Stimulated activated naive B cell treated with anti-CD40 and anti-IgM and Interleukin-4, amounts not matched to agents 10 μg/mL and 1 μg/mL and 100 μg/mL, for 72 hours (primary cell): ENCODE measurements around the gene EHMT1.
"Not testable (repeated sequence)": the region's sequence is repeated elsewhere in the genome, so short reads cannot be mapped to it uniquely, and the experiment has no call there.

Experiments used
- ATAC-seq, 2 donors: fragments of 150-1000 bp; cut with Tn5 transposase; replicated peaks; 2 replicates each; pipeline ENCODE4 v1.10.0; 2021; ENCODE audit warnings: moderate library complexity in 1 of 2
- DNase-seq: peaks from one replicate; pipeline ENCODE4 v3.0.0; 2021
- H3K27ac Mint-ChIP-seq: one replicate; pipeline ENCODE4 v1.8.0; 2022; ENCODE audit warnings: mild to moderate bottlenecking, mixed read lengths
- H3K27me3 Mint-ChIP-seq, 2 donors: one replicate each; pipeline ENCODE4 v1.8.0; 2022; ENCODE audit warnings: mixed read lengths in 2 of 2
- H3K36me3 Mint-ChIP-seq, 2 donors: one replicate each; pipeline ENCODE4 v1.8.0; 2022; ENCODE audit warnings: mixed read lengths in 2 of 2, mild to moderate bottlenecking in 1 of 2
- H3K4me1 Mint-ChIP-seq, 2 donors: one replicate each; pipeline ENCODE4 v1.8.0; 2022; ENCODE audit warnings: mixed read lengths in 2 of 2, mild to moderate bottlenecking in 1 of 2
- H3K4me3 Mint-ChIP-seq, 2 donors: one replicate each; pipeline ENCODE4 v1.8.0; 2022; ENCODE audit warnings: mild to moderate bottlenecking in 2 of 2, mixed read lengths in 2 of 2, moderate library complexity in 1 of 2
- H3K9me3 Mint-ChIP-seq, 2 donors: one replicate each; pipeline ENCODE4 v1.8.0; 2022; ENCODE audit warnings: mixed read lengths in 2 of 2, mild to moderate bottlenecking in 1 of 2

EHMT1 gene

DNA sequence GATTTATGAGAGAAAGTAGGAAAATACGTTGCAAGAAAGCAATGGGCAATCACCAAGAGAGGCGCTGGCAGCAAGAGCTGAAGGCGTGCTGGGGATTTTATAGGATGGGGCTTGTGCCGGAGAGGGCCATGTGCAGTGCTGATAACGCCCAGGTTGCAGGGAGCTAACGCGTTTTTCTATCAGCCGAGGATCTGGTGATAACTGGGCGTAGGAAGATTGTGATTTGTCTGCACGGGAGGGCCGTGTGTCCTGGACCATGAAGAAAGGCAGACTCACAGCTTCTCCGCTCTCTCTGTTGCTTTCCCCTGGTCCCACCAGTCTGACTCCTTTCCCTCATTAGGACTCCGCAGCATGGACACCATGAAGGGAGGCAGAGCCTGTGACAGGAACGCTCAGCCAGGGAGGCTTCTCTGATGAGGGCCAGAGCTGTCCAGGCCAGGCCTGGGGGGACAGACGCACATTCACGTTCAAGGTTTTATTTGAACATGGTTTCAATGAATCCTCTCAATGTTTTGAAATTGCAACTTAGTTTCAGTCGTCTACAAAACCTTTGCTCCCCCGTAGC is 246.9 kb downstream of the EHMT1 start:
- no peak for DNase-seq
- no peak overlapping the region for H3K27ac Mint-ChIP-seq
- H3K9me3 Mint-ChIP-seq, result peaks cover 11 to 12% of the 10 kb centered on the region in 2 donors
- ATAC-seq, result peak in 1 of 2 donors; percentile 4
- H3K4me3 Mint-ChIP-seq, result no peak overlapping the region
- H3K36me3 Mint-ChIP-seq, result peaks cover 7 to 30% of the 10 kb centered on the region in 2 donors
- H3K27me3 Mint-ChIP-seq, result peaks cover 20 to 21% of the 10 kb centered on the region in 2 donors
- peaks cover 22 to 24% of the 10 kb centered on the region in 2 donors for H3K4me1 Mint-ChIP-seq

- Mint-ChIP-seq H3K9me3 (peaks cover 6 to 9% of the 10 kb centered on the region in 2 donors), H3K4me1 (peaks cover 22 to 24% of the 10 kb centered on the region in 2 donors), H3K36me3 (peaks cover 4 to 23% of the 10 kb centered on the region in 2 donors), H3K4me3 (peak overlapping the region; percentile 9 to 43), H3K27me3 (peaks cover 21 to 24% of the 10 kb centered on the region in 2 donors), H3K27ac (peak overlapping the region; percentile 86)
- ATAC-seq (peak; percentile 83 to 86), DNase-seq (peak; percentile 53)
These were observed 247.7 kb downstream of the EHMT1 start for GRCh38 chr9:137866226-137867141.

- ATAC-seq, result no peak
- Mint-ChIP-seq H3K4me3 (no peak overlapping the region), H3K27me3 (peaks cover 33 to 56% of the 10 kb centered on the region in 2 donors), H3K4me1 (peaks cover 20 to 22% of the 10 kb centered on the region in 2 donors), H3K27ac (no peak overlapping the region), H3K36me3 (peaks cover 0 to 4% of the 10 kb centered on the region in 2 donors), H3K9me3 (peaks cover 3 to 5% of the 10 kb centered on the region in 2 donors)
- no peak for DNase-seq
These were observed 251.6 kb downstream of the EHMT1 start for GRCh38 chr9:137870432-137870831.

DNA sequence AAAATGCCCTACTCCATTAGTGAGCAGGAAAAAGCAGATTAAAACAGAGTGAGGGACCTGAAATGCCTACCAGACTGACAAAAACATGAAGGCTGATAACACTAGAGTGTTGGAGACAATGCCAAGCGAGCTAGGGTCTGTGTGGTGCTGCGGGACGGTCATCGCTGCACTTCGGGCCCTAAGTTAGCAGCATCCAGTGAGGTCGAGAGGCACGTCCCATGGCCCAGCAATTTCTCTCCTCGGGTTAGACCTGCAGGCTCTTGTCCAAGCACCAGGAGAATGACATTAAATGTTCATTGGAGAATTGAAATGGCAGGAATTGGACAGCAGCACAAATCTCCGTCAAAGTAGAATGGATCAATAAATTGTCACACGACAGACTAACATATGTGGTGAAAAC is 253.5 kb downstream of the EHMT1 start:
- DNase-seq, result no peak
- peaks cover 41 to 68% of the 10 kb centered on the region in 2 donors for H3K27me3 Mint-ChIP-seq
- peaks cover 3 to 7% of the 10 kb centered on the region in 2 donors for H3K9me3 Mint-ChIP-seq
- H3K36me3 Mint-ChIP-seq, result peaks cover 0 to 3% of the 10 kb centered on the region in 2 donors
- no peak overlapping the region for H3K4me3 Mint-ChIP-seq
- H3K27ac Mint-ChIP-seq, result no peak overlapping the region
- no peak for ATAC-seq
- peaks cover 5 to 6% of the 10 kb centered on the region in 2 donors for H3K4me1 Mint-ChIP-seq

GRCh38 chr9:137873408-137873807 is 254.6 kb downstream of the EHMT1 start:
- DNase-seq, result no peak
- peaks cover 3 to 4% of the 10 kb centered on the region in 2 donors for H3K9me3 Mint-ChIP-seq

DNA sequence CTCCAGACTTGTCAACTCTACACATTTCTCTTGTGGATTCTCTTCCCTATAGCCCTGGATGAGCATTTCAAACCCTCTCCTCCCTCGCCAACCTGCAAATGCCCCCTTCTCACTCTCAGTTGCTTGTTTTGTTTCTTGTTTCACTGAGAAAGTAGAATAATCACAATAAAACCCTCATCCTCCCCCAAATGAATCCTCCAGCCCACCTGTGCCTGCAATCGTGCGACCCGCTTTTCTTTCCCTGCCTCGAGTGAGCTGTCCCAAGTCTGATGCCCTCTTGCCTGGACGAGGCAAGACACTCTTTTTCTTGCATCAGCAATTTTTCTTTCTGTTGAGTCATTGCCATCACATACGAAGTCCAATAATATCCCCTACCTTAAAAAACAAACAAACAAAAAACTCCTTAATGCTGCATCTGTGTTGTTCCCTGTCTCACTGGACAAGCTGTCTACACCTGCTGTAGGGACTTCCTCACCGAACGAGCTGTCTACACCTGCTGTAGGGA is 255.1 kb downstream of the EHMT1 start:
- Mint-ChIP-seq H3K27me3 (peaks cover 30 to 54% of the 10 kb centered on the region in 2 donors), H3K4me1 (peaks cover 0 to 2% of the 10 kb centered on the region in 2 donors), H3K9me3 (peaks cover 0 to 4% of the 10 kb centered on the region in 2 donors), H3K4me3 (no peak overlapping the region), H3K27ac (no peak overlapping the region), H3K36me3 (peaks cover 0 to 3% of the 10 kb centered on the region in 2 donors)
- no peak for ATAC-seq
- no peak for DNase-seq

More at GRCh38 chr9:137873408-137873807, 254.6 kb downstream of the EHMT1 start:
- Mint-ChIP-seq H3K36me3 (peaks cover 0 to 3% of the 10 kb centered on the region in 2 donors), H3K27me3 (peaks cover 32 to 57% of the 10 kb centered on the region in 2 donors), H3K4me1 (peaks cover 0 to 2% of the 10 kb centered on the region in 2 donors), H3K27ac (no peak overlapping the region), H3K4me3 (no peak overlapping the region)
- no peak for ATAC-seq

- no peak for ATAC-seq
- Mint-ChIP-seq H3K4me1 (peaks cover 0 to 2% of the 10 kb centered on the region in 2 donors), H3K27ac (no peak overlapping the region), H3K9me3 (peaks cover 0 to 4% of the 10 kb centered on the region in 2 donors), H3K4me3 (no peak overlapping the region), H3K36me3 (peaks cover 0 to 3% of the 10 kb centered on the region in 2 donors), H3K27me3 (peaks cover 44 to 68% of the 10 kb centered on the region in 2 donors)
- no peak for DNase-seq
These were observed 256.5 kb downstream of the EHMT1 start for GRCh38 chr9:137875354-137875753.

DNA sequence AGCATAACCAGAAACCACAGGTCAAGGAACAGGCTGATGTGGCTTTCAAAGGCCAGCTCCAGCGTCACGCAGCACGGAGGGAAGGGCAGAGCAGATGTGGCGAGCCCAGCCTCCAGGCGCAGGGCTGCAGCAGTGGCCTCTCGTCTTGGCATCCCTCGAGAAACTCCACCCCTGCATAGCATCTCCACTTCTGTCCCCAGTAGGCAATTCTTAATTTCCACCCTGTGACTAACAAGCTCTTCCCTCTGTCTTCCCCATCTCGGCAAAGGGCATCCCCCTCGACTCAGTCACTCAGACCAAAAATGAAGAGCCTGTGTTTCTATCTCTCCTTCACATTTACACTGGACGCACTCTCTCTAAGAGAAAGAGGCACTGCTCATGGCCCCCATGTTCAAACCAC is 257.0 kb downstream of the EHMT1 start:
- Mint-ChIP-seq H3K9me3 (peaks cover 0 to 4% of the 10 kb centered on the region in 2 donors), H3K36me3 (peaks cover 0 to 3% of the 10 kb centered on the region in 2 donors), H3K4me3 (no peak overlapping the region), H3K27me3 (peaks cover 45 to 70% of the 10 kb centered on the region in 2 donors), H3K27ac (no peak overlapping the region), H3K4me1 (peaks cover 0 to 2% of the 10 kb centered on the region in 2 donors)
- no peak for ATAC-seq
- no peak for DNase-seq

- Mint-ChIP-seq H3K9me3 (peaks cover 0 to 4% of the 10 kb centered on the region in 2 donors), H3K27me3 (peaks cover 49 to 73% of the 10 kb centered on the region in 2 donors), H3K27ac (no peak overlapping the region), H3K4me1 (peaks cover 0 to 2% of the 10 kb centered on the region in 2 donors), H3K36me3 (peaks cover 0 to 3% of the 10 kb centered on the region in 2 donors), H3K4me3 (peak overlapping the region; percentile 60 to 64)
- ATAC-seq (no peak), DNase-seq (no peak)
These were observed 257.5 kb downstream of the EHMT1 start for GRCh38 chr9:137876269-137876668.

- H3K27ac Mint-ChIP-seq, result no peak overlapping the region
- peaks cover 53 to 73% of the 10 kb centered on the region in 2 donors for H3K27me3 Mint-ChIP-seq
- peaks cover 0 to 3% of the 10 kb centered on the region in 2 donors for H3K36me3 Mint-ChIP-seq
- ATAC-seq, result no peak
- H3K4me1 Mint-ChIP-seq, result peaks cover 0 to 2% of the 10 kb centered on the region in 2 donors
- no peak for DNase-seq
- H3K4me3 Mint-ChIP-seq, result no peak overlapping the region
- peaks cover 0 to 4% of the 10 kb centered on the region in 2 donors for H3K9me3 Mint-ChIP-seq
These were observed 258.1 kb downstream of the EHMT1 start for GRCh38 chr9:137876781-137877386.

- H3K27ac Mint-ChIP-seq, H3K9me3 Mint-ChIP-seq, H3K36me3 Mint-ChIP-seq, H3K4me1 Mint-ChIP-seq, DNase-seq: not testable (repeated sequence)
- peak; percentile 49 to 53 for ATAC-seq
- Mint-ChIP-seq H3K4me3 (peak within 1 kb of the TSS in 1 of 2 donors; percentile 48), H3K27me3 (peaks cover 54 to 72% of the 10 kb centered on the region in 2 donors)
These were observed 258.8 kb downstream of the EHMT1 start, which contains the start of gene CACNA1B for GRCh38 chr9:137877506-137878122. Gene CACNA1B, plus strand, starts transcription at chr9:137877782. Its CDS starts 152 bp downstream, at chr9:137877934.

DNA sequence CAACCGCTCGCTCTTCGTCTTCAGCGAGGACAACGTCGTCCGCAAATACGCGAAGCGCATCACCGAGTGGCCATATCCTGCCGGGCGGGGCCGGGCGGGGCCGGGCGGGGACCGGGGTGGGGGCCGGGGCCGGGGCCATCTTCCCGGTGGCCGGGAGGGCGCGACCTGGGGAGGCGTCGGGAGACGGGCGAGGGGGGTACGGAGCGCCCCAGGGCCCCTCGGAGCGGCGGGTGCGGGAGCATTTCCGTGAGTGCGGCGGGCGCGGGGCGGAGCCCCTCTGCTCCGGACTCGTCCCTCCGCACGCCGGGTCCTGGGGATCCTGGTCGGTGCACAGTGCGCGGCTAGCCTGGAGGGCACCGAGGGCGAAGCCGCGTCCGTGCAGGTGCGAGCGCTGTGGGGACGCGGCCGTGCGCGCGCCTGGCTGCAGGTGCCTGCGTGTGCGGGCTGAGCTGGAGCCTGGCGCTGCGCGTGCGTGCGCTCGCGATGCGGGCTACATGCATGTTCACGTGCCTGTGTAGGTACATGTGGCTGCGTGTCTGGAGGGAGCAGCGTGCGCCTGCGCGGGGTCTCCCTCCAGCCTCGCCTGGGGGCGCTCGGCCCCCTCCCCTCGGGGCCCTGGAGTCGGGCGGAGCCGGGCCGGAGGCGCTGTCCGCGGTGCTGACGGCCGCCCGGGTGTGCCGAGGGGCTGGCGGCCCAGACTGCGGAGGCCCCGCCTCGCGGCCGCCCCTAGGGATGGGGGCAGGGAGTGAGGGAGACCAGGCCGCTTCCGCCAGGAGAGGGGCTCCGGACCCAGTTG is 259.5 kb downstream of the EHMT1 start:
- Mint-ChIP-seq H3K9me3 (peaks cover 0 to 4% of the 10 kb centered on the region in 2 donors), H3K36me3 (peaks cover 0 to 3% of the 10 kb centered on the region in 2 donors), H3K4me3 (peak overlapping the region in 1 of 2 donors; percentile 48), H3K27me3 (peaks cover 49 to 64% of the 10 kb centered on the region in 2 donors), H3K4me1 (peaks cover 0 to 2% of the 10 kb centered on the region in 2 donors), H3K27ac (no peak overlapping the region)
- no peak for DNase-seq
- ATAC-seq, result peak; percentile 53 to 57

GRCh38 chr9:137879052-137879451 is 260.2 kb downstream of the EHMT1 start:
- DNase-seq (no peak), ATAC-seq (no peak)
- Mint-ChIP-seq H3K36me3 (peaks cover 0 to 3% of the 10 kb centered on the region in 2 donors), H3K4me3 (no peak overlapping the region), H3K27me3 (peaks cover 43 to 57% of the 10 kb centered on the region in 2 donors), H3K9me3 (peaks cover 0 to 4% of the 10 kb centered on the region in 2 donors), H3K27ac (no peak overlapping the region), H3K4me1 (peaks cover 0 to 2% of the 10 kb centered on the region in 2 donors)
